ENCODE data around the gene CIB4. TPM values are rescaled to one million over a fixed set of nuclear protein-coding genes. Genes with fewer than 3 reads are reported as not detected.

The CIB4 gene
- total and polyA plus RNA-seq, 2 of the 13 experiments (the other 11 are each of a cell fraction or from before 2014, with no cell fraction given): not detected

GRCh38 chr2:26556309-26557243 is 84.6 kb downstream of the CIB4 start:
- TF ChIP-seq IRX3 (CRISPR knock-in tag; IDR thresholded peaks at IDR 0.05; ENCODE audit: borderline replicate concordance, low read depth) (no peak), ELK4 (CRISPR knock-in tag; IDR thresholded peaks at IDR 0.05; ENCODE audit: borderline replicate concordance) (no peak), ZBTB43 (CRISPR knock-in tag; conservative IDR thresholded peaks at IDR 0.05) (no peak), ZNF816 (CRISPR knock-in tag; IDR thresholded peaks at IDR 0.05; ENCODE audit: borderline replicate concordance) (no peak), KAT8 (CRISPR knock-in tag; IDR thresholded peaks at IDR 0.05) (no peak), KDM5B (CRISPR knock-in tag; IDR thresholded peaks at IDR 0.05; ENCODE audit: borderline replicate concordance) (no peak), ZNF263 (CRISPR knock-in tag; IDR thresholded peaks at IDR 0.05) (no peak), RFXAP (CRISPR knock-in tag; IDR thresholded peaks at IDR 0.05; ENCODE audit: borderline replicate concordance) (no peak), TBX3 (IDR thresholded peaks at IDR 0.05; ENCODE audit: borderline replicate concordance) (no peak), ZNF276 (CRISPR knock-in tag; IDR thresholded peaks at IDR 0.05; ENCODE audit: low read depth) (no peak), KDM3A (CRISPR knock-in tag; IDR thresholded peaks at IDR 0.05; ENCODE audit: low read depth) (no peak), ATRX (CRISPR knock-in tag; IDR thresholded peaks at IDR 0.05; ENCODE audit: borderline replicate concordance) (no peak), IKZF1 (IDR thresholded peaks at IDR 0.05) (no peak), SCMH1 (CRISPR knock-in tag; IDR thresholded peaks at IDR 0.05; ENCODE audit: borderline replicate concordance) (no peak), STAG1 (CRISPR knock-in tag; IDR thresholded peaks at IDR 0.05) (no peak)
- intact Hi-C loops (cut with micrococcal nuclease; ENCODE audit: unreplicated experiment) (no loop called here), in situ Hi-C loops (cut with HindIII; ENCODE audit: extremely low pct_ligation_motif_present, low pct_unique_long_range_greater_than_20kb) (no loop called here)
- Histone ChIP-seq H3K4me1 (ENCODE audit: insufficient read depth, low read length) (no peaks in the 10 kb centered on the region), H3K9me3 (ENCODE audit: low read length) (no peaks in the 10 kb centered on the region), H3K27me3 (ENCODE audit: control insufficient read depth in 1 of 2, insufficient read depth in 2 of 2, low read length in 2 of 2) (peaks cover 13 to 83% of the 10 kb centered on the region in 2 experiments; a peak in 4 of 5 replicates), H3K9ac (ENCODE audit: insufficient read depth, low read depth, low read length) (no peak overlapping the region), H2AFZ (ENCODE audit: low read length) (no peak overlapping the region), H3K4me2 (ENCODE audit: low read depth, low read length) (no peak overlapping the region), H3K36me3 (replicated peaks in 1 of 2; ENCODE audit: control insufficient read depth in 1 of 2, insufficient read depth in 2 of 2, low read length in 2 of 2) (no peaks in the 10 kb centered on the region), H3K4me3 (replicated peaks in 1 of 3; ENCODE audit: insufficient read depth in 1 of 3, low read depth in 2 of 3, low read length in 3 of 3) (no peak overlapping the region), H3K79me2 (ENCODE audit: insufficient read depth, low read length) (no peaks in the 10 kb centered on the region), H4K20me1 (ENCODE audit: insufficient read depth, low read length) (no peaks in the 10 kb centered on the region; the same call in 1 of the 2 replicates), H3K27ac (ENCODE audit: extremely low read length, insufficient read depth, low read length) (no peak overlapping the region)
- POLR2A ChIA-PET: no interaction called here
- no TSS peak for BruUV-seq (replicated peaks)
- DNase-seq (ENCODE audit: low spot score): no peak
- no peak for ATAC-seq
- WGBS (ENCODE audit: low lambda C conversion rate): 44% methylated on average over 12 of the region's 15 CpGs
- FAIRE-seq: no peak
- CTCF ChIA-PET (ENCODE audit: low intra/inter-chr PET ratio, low total read pairs): no interaction called here

Data from HepG2 (cell line).